Fibroblast of skin of right biceps (primary cell): ENCODE data around the gene RBBP8.
"Not testable (repeated sequence)": the region's sequence is repeated elsewhere in the genome, so short reads cannot be mapped to it uniquely, and the experiment has no call there.

Source experiments
- DNase-seq: peaks from one replicate; pipeline ENCODE4 v3.0.0-alpha.2; 2013

RBBP8 gene

DNA sequence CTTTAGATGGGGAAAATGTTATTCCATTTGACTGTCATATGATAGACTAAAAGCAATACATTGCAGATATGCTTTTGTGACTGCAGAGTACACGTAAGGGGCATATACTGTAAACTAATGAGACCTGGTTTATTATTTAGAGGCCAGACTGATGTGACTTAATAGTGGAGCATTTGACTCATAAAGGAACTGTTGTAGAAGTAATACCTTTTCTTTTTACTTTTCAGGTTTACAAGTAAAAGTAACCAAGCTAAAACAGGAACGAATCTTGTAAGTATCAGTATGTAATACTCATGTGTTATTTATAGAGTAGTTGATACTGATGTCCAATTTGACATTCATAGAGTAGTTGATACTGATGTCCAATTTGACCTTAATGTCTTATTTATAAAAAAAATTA lies 13.1 kb downstream of the RBBP8 start:
- no peak for DNase-seq

DNA sequence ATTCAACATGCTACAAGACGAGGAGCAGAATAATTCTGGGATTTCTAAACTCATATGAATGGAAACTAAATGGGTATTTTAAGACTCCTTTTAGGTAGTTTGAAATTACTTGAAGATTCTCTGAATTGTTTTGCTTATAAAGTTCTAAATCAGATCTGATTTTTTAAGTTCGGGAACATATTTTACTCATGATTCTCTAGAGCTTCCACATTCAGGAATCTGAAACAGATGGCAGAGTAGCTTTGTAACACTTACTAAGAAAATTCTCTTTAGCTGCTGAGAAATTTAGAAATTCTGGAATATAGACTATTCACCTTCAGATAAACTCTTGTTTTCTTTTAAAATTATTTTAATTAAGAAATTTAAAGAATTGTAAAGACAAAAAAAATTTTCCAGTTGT lies 13.7 kb downstream of the RBBP8 start:
- DNase-seq: peak; percentile 10

DNA sequence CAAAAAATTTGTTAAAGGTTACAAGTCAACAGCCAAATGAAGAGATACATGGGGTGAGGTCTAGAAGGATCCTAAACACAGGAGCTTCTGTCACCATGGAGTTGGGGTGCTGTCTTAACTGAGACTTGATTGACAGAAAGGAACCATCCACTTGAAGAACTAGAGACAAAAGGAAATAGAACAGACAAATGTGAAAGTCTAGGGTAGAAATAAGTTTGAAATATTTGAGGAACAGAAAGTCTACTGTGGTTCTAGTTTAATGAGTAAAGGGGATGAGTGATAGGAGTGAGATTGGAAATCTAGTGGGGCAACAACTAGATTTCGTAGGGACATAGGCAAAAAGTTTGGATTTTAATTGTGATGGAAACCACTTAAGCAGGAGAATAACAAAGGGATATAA lies 18.7 kb downstream of the RBBP8 start:
- no peak for DNase-seq

DNA sequence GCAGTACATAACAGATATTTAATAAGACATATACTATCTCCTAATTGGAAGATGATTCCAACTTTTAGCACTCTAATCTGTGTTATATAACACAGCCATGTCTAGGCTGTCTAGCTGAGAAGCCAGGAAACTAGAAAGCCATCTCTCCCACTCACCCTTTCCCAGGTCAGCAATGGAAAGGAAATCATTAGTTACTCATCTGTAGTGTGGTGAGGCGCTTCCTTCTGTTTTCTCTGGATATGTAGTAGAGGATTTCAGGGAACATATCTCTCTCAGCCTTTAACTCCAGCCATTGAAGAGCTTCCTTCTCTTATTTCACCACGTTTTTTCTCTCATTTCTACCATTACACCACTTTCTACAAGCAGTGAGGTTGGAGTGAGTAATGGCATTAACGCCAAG lies 19.4 kb downstream of the RBBP8 start:
- peak; percentile 6 for DNase-seq

DNA sequence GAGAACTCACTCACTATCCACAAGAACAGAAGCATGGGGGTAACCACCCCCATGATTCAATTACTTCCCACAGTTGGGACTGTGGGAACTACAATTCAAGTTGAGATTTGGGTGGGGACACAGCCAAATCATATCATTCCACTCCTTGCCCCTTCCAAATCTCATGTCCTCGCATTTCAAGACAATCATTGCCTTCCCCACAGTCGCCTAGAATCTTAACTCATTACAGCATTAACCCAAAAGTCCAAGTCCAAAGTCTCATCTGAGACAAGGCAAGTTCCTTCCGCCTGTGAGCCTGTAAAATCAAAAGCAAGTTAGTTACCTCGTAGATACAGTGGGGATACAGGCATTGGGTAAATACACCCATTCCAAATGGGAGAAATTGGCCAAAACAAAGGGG lies 20.9 kb downstream of the RBBP8 start:
- DNase-seq: not testable (repeated sequence)

DNA sequence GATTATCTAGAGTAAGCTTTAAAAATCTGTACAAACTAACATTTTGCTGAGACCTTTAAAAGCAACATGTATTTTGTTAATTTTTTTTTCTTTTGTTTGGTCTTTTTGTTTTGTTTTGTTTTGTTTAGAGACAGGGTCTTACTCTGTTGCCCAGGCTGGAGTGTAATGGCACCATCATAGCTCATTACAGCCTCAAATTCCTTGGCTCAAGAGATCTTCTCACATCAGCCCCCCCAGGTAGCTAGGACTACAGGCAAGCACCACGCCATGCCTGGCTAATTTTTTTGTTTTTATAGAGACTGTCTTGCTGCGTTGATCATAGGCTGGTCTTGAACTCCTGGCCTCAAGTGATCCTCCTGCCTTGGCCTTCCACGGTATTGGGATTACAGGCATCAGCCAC lies 23.1 kb downstream of the RBBP8 start:
- no peak for DNase-seq

DNA sequence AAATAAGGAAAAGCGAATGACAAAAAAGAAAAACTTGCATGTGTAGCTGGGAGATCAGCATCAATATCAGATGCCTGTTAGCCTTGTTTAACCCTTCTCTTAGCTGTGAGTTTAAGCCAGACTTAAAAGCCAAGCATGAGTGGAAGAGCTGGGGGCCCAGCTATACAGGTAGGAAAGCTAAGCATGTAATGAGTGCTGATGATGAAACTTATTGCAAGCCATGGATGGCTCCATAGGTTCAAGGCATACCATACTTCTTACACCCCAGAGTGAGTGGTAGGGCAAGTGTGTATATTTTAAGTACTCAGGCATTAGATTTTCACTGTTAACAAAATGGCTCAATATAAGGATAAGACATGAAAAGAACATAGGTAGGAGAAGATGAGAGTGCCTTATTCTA lies 28.0 kb downstream of the RBBP8 start:
- peak; percentile 19 for DNase-seq

DNA sequence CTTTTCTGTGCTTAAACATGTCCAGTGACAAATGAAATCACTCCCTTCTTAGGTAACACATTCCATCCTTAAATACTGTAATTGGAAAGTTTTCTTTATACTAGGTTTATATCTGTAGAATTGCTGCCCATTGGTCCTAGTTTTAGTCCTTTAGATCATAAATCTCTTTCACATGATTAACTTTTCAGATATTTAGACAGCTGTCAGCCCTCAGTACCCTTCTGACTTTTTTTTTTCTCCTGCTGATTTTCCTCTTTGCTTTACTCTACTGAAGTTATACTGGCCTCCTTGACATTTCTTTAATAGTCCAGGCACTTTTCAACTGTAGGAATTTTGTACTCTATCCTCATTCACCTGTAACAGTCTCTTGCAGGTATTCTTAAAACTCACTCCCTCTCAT lies 28.9 kb downstream of the RBBP8 start:
- DNase-seq: no peak

DNA sequence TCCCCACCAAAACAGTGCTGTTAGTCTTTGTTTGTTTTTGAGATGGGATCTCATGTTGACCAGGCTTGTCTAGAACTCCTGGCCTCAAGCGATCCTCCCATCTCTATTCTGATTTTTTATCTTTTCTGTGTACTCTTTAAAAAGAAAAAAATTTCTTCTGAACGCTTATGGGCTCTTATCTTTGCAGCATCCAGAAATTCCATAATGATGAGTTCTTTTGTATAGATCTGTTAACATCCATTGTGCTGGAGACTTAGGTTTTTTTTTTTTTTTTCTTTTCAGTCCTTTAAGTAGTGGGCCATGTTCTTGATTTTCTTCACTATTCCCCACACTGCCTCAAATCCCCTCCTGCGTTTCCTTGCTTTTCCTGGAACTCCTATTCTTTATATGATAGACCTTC lies 31.0 kb downstream of the RBBP8 start:
- no peak for DNase-seq

DNA sequence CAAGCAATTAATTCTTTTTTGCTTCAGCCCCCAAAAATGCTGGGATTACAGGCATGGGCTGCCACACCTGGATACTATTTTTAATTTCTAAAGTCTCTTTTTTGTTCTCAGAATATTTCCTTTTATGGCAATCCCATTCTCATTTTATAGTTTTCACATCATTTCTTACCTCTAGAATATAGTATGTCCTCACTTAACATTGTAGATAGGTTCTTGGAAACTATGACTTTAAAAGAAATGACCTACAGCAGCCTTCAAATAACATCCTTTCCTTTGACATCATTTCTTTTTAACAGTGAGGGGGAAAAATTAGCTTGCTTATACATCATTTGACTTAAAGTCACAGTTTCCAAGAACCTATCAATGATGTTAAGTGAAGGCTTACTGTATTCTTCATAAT lies 31.6 kb downstream of the RBBP8 start:
- no peak for DNase-seq

DNA sequence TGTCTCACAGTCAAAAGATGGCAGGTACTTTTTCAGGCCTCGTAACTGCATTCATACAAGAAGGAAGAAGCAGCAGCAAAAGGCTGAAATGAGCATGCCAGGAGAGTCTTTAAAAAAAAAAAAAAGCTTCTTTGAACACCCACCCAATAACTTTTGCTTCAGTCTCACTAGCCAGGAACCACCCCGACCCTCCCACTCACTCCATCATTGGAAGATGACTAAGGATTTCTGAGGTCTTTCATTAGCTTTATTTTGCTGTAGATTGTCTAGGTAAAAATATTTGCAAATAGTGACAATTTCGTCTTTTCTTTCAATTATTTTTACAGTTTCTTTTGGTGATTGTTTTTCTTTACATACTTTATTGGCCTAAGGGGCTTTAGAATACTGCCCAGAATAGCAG lies 37.9 kb downstream of the RBBP8 start:
- DNase-seq: no peak

DNA sequence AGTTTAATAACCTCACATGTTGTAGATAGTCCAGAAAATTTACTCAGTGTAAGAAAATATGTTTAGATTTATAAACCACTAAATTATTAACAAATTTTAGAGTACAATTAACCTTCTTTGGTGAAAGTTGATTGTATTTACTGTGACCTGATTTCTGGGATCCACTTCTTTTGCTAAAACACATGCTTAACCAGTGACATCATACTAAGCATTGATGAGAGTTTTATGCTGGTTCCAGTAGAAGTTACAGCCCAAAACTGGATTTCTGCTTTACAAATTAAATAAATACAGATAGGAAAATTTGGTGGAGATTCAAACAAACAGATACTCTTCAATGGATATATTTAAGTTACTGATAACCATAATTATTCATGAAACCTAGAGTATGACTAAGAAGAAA lies 40.9 kb downstream of the RBBP8 start:
- no peak for DNase-seq

DNA sequence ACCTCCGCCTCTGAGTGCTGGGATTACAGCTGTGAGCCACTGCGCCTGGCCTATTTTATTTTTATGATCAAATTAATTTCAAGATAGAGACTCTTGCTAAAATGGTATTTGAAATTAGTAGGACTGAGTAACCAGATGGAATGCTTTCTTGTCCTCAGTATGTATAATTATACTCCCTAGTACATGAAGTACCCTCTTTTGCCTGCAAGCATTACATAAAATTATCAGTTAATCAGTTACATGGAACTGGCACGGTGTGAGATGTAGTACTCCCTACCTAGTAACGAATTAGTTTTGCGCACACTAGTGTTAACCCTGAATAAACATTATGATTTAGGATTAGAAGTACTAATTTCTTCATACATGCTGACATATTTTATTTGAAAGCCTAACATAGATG lies 41.6 kb downstream of the RBBP8 start:
- no peak for DNase-seq

DNA sequence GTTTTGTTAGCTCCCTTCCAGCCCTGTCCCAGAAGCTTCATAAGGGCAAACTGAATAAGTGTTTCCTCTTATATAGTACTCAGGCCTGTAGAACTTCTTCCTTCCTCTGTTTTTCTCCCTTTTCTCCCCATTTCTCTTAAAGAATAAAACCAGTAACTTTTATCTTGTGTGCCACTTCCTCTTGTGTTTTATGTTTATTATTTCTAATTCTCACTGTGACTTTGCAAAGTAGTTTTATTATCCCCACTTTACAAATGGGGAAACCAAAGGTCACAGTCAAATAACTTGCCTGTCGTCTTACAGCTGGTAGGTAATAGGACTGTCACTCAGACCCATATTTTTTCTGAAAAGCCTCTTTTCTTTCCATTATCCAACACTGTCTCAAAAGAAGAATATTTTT lies 42.4 kb downstream of the RBBP8 start:
- DNase-seq: no peak

DNA sequence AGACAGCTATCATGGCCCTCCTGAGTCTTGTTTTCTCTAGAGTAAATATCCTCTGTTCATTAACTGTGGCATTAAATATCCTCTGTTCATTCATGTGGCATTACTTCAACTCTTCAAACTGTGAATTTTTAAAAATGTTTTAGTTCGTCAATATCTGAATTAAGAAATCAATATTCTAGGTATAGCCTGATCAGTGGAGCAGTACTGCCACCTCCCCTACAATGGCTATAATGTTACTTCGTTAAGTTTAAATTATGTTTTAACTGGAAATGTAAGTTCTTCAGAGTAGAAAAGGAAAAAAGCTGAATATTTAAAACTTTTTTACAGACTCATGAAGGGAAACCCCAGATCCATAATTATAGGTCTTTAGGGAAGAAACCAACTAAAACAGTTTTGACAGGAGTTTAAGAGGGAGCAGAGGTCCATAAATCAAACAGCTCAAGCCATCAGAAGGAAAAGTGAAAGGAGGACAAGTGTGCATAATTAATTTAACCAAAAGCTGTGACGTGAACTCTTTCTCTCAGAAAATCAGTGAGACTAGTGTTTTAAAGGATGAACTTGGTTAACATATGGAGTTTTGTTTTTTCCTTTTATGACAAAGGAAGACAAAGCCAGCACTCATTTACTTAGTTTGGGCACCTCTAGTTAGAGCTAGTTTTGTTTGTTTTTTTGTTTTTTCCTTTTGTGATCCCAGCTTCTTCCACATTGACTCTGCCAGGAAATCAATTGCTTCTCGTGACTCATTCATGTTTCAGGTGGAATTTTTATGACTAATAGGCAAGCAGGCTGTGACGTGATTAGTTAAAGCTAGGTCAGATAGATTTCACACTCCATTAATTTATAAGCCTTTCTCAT lies 44.9 kb downstream of the RBBP8 start:
- peak; percentile 86 for DNase-seq

DNA sequence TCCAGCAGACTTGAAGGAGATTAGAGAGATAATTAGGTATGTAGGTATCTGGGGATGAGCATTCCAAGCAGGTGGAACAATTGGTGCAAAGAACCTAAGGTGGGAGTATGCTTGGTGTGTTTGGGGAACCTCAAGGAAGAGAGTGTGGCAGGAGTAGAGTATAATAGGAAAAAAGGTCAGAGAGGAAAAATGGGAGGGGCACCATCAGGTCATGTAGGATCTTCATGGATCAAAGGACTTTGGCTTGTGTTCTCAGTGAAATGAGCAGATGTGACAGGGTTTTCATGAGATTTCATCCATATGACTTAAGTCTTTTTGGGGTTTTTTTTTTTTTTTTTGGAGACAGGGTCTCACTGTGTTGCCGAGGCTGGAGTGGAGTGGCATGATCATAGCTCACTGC lies 47.3 kb downstream of the RBBP8 start:
- DNase-seq: no peak

DNA sequence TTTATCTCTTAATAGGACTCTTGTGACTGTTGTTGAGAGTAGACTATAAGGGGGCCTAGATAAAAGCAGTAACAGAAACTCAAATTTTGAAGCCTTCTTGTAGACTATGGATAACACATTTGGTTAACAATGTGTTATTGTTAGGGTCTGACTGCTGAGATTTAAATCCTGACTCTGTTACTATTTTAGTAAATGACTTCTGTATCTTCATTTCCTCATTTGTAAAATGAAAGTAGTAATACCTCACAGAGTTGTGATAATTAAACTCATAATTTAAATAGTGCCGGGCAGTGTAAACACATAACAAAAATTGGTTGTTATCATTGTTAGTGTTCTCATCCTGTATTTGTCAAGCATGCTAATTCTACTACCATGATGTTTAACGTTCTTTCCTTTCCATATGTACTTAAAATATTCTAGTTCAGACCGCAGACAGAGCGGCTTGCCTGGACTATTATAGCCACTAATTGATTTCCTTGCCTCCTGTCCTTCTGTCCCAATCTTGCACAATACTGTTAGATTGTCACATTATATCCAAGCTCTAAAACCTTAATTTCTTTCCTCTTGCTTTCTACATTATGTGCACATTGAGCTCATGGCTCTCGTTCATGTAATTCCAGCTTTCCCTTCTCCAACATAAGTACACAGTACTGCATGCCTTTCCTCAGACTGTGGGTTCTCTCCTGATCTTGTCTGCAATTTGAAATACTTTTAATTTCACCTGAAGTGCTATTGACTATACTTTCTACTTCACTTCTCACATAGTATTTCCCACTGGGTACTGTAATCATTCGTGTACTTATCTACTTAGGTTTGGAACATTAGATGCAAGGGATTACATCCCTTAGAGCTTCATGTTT lies 48.4 kb downstream of the RBBP8 start:
- DNase-seq: no peak

DNA sequence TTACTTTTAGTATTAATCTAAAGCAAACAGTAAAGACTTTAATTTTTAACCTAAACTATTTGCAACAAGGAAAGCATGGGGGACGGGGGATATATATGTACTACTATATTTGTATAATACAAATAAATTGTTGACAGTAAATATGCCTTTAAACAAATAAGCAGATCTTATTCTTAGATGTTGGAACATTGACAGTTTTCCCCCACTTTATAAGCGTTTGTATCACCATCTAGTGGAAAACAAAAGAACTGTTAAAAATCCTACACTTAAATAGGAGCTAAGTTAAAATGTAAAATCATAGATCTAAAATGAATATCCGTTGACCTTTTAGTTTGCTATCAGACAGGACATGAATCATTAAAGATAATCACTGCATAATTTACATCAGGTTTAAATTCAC lies 50.0 kb downstream of the RBBP8 start:
- DNase-seq: peak; percentile 42

DNA sequence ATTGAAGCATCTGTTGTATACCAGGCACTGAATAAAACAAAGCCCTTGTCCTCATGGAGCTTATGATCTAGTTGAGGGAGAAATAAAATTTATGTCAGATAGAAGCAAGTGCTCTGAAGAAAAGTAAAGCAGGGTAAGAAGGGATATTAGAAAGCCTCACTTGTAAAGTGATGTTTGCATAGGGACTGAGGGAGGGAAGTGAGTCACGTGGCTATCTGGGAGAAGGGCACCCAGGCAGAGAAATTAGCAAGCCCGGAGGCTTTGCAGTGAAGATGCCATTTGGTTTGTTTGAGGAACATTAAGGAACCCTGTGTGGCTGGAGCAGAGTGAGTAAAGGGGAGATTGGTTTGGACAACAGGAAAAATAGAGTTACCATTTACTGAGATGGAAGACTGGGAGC lies 52.1 kb downstream of the RBBP8 start:
- DNase-seq: no peak

DNA sequence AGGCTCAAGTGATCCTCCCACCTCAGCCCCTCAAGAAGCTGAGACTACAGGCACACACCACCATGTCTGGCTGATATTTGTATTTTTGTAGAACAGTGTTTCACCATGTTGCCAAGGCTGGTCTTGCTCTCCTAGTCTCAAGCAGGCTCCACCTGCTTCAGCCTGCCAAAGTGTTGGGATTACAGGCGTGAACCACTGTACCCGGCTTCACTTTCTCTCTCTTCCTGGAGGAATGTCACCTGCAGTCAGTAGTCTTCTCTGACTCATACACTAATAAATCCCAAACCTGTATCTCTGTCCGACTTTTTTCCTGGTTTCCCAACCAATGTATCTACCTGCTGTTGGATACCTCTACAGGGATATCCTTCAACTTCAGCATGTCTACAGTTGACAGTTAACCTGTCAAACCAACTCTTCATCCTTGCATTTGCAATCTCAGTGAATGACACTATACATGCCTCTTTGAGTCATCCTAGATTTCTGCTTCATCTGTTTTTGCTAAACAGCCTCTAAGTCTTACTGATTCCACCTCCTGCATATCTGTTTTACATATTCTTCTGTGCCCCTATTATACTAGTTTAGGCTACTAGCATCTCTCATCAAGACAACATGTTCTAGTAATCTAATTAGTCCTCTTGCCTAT lies 54.5 kb downstream of the RBBP8 start:
- no peak for DNase-seq

DNA sequence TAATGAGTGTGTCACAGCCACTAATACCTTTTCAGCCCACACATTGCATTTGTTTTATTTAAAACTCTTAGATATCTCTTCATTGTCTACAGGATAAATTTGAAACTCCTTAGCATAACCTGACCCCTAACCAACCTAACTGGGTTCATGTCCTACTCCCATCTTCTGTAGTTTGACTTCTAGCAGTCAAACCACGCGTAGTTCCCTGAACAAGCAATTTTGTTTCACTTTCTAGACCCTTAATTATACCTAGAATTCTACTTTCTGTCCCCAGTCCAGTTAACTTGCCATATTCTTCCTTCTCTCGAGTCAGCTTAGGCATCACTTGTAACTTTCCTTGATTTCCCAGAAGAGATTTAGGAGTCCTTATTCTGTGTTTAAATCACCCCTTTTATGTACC lies 55.1 kb downstream of the RBBP8 start:
- DNase-seq: no peak

DNA sequence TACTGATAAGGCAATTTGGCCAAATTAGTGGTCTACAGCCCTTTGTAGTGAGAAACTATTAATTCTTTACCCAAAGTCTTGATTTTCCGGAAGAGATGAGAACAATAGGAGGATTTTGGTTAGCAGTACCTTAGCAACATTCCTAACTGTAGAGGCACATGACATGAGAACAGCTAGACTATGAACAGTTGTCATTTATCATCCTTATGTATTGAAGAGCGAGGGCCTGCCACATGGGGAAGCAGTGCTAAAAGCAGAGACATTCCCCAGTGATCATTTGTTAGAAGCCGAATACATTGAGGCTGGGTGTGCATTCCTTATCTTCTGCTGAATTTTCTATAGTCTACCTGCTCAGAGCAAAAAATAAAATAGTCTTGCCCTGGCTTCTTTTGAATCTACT lies 65.2 kb downstream of the RBBP8 start:
- no peak for DNase-seq

DNA sequence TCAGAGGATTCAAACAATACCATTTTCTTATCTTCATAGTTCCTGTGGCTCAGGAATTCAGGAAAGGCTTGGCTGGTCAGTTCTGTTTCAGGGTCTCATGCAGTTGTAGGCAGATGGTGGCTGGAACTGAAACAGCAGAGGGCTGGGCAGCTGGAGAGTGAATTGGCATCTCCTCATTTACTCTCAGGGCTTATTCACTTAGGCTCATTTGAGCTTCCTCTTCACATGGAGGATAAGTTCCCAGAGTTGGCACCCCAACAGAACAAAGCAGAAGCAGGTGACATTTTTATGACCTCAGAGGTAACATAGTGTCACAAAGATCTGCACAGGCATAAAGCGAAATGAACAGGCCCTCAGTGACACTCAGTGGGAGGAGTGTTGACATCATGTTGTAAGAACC lies 66.1 kb downstream of the RBBP8 start:
- DNase-seq: peak; percentile 2

DNA sequence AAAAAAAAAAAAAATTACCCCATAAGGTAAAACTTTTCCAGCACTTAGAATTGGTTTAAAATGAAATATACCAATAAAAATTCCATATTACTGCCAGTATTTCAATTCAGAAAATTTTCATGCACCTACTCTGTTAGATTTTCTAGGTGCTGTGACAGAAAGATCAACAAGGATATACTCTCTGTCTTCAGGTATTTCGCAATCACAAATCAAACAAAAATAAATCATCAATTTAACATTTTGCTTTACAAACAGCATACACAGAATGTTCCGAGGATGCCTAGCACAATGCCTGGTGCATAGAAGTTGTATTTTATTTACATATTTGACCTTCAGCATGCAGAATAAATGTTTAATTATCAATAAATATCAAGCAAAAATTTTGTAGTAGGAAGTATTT lies 66.5 kb downstream of the RBBP8 start:
- no peak for DNase-seq
